Skeletal muscle tissue (tissue), 4 donors: ENCODE results near the gene YAP1. TPM values are rescaled to one million over a fixed set of nuclear protein-coding genes. Genes with fewer than 3 reads are reported as not detected.
"Not testable (repeated sequence)": the region's sequence is repeated elsewhere in the genome, so short reads cannot be mapped to it uniquely, and the experiment has no call there.

Experiments
- H3K27ac ChIP-seq: one replicate; pipeline ENCODE4 v1.7.0; 2013; ENCODE audit warnings: mild to moderate bottlenecking, low read depth, low read length, inconsistent platforms
- H3K27me3 ChIP-seq, 3 donors: one replicate each; pipeline ENCODE4 v1.7.0; 2013; ENCODE audit warnings: low read length in 3 of 3; ENCODE audit not compliant: control insufficient read depth in 3 of 3, insufficient read depth in 3 of 3
- H3K36me3 ChIP-seq, 3 donors: one replicate each; pipeline ENCODE4 v1.7.0; 2013; ENCODE audit warnings: low read length in 3 of 3; ENCODE audit not compliant: control insufficient read depth in 3 of 3, insufficient read depth in 3 of 3
- H3K4me1 ChIP-seq, 3 donors: one replicate each; pipeline ENCODE4 v1.7.0; 2013; ENCODE audit warnings: low read length in 3 of 3, mild to moderate bottlenecking in 3 of 3; ENCODE audit not compliant: control insufficient read depth in 3 of 3, insufficient read depth in 3 of 3
- H3K4me3 ChIP-seq, 3 donors: one replicate each; pipeline ENCODE4 v1.7.0; 2013; ENCODE audit warnings: low read length in 3 of 3
- H3K9ac ChIP-seq, 3 donors: one replicate each; pipeline ENCODE4 v1.7.0; 2013; ENCODE audit warnings: low read length in 3 of 3, mild to moderate bottlenecking in 3 of 3, moderate library complexity in 2 of 3, low read depth in 1 of 3
- H3K9me3 ChIP-seq, 3 donors: one replicate each; pipeline ENCODE4 v1.7.0; 2013; ENCODE audit warnings: low read length in 3 of 3; ENCODE audit not compliant: control insufficient read depth in 3 of 3
- total RNA-seq: library from RNA; depleted of rRNA; stranded (reverse); fragments of >200 nt; gene quantifications from one replicate; pipeline ENCODE4 v1.2.3, GENCODE V29; 2014
- donor health status: Osteomylitis.

YAP1 gene
- total RNA-seq, 1 donor from 2014 or later, result 49.6 TPM

DNA sequence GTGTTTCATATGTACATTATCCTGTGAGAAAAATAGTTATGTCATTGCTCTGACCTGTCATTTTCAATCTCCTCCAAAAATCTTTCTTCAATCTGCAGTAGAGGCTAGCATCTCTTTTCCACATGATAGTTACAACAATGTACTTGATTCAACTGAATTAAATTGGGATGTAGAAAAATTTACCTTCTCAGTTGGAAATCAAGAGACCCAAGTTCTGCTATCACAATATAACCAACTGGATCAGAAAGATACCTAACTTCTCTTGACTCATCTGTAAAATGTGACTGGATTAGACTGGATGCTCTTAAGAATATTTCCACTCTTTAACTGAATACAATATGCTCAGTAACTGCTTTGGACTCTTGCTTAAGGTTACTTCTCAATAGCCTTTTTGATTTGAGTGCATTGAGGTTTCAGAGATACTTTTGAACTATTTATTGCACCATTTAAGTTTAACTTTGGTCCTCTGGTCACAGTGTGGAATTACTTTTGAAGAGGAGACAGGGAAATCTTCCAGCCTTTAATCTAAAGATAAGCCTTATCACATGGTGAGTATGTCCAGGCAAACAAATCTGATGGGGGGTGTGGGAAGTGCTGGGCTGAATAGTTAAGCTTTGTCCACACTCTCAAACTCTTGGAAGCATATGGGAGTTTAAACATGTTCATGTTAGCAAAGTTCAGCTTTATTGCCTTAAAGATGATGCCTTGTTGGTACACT is 82.3 kb downstream of the YAP1 start:
- Histone ChIP-seq H3K9me3 (no peaks in the 10 kb centered on the region), H3K4me3 (no peak overlapping the region), H3K27me3 (no peaks in the 10 kb centered on the region), H3K4me1 (peaks cover 0 to 15% (median 3%) of the 10 kb centered on the region in 3 donors), H3K9ac (no peak overlapping the region), H3K27ac (no peak overlapping the region), H3K36me3 (no peaks in the 10 kb centered on the region)

DNA sequence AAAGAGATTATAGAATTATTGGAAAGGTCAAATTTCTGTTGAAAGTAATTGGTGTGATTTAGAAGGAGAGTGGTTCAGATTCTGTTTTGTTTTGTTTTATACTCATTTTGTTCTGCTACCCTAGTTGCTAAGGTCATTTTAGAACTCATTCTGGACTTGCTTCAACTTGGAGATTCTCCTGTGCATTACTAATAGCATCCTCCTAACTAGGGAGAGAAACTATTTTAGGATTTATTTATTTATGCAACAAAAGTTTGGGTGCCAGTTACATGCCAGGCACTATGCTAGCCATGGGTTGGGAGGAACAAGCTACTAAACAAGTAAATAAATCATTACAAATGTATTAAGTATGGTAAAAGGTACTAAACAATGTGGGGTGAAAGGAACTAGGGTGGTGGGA is 84.0 kb downstream of the YAP1 start:
- no peak overlapping the region for H3K9ac ChIP-seq
- H3K4me1 ChIP-seq, result peaks cover 0 to 4% (median 3%) of the 10 kb centered on the region in 3 donors
- no peaks in the 10 kb centered on the region for H3K36me3 ChIP-seq
- H3K27ac ChIP-seq, result no peak overlapping the region
- no peaks in the 10 kb centered on the region for H3K27me3 ChIP-seq
- H3K4me3 ChIP-seq, result no peak overlapping the region
- H3K9me3 ChIP-seq, result no peaks in the 10 kb centered on the region

- Histone ChIP-seq H3K27me3 (no peaks in the 10 kb centered on the region), H3K4me3 (no peak overlapping the region), H3K27ac (no peak overlapping the region), H3K9ac (no peak overlapping the region), H3K9me3 (no peaks in the 10 kb centered on the region), H3K4me1 (peaks cover 0 to 4% (median 3%) of the 10 kb centered on the region in 3 donors), H3K36me3 (no peaks in the 10 kb centered on the region)
Measured at GRCh38 chr11:102194990-102195389, 84.7 kb downstream of the YAP1 start.

GRCh38 chr11:102196351-102196750 is 86.1 kb downstream of the YAP1 start:
- Histone ChIP-seq H3K27me3 (no peaks in the 10 kb centered on the region), H3K36me3 (no peaks in the 10 kb centered on the region), H3K9me3 (no peaks in the 10 kb centered on the region), H3K4me3 (no peak overlapping the region), H3K4me1 (peaks cover 0 to 4% (median 0%) of the 10 kb centered on the region in 3 donors), H3K9ac (no peak overlapping the region), H3K27ac (no peak overlapping the region)

- no peak overlapping the region for H3K27ac ChIP-seq
Measured at GRCh38 chr11:102196816-102197215, 86.6 kb downstream of the YAP1 start.

GRCh38 chr11:102197670-102198139 is 87.5 kb downstream of the YAP1 start:
- no peaks in the 10 kb centered on the region for H3K9me3 ChIP-seq

More at GRCh38 chr11:102196816-102197215, 86.6 kb downstream of the YAP1 start:
- H3K4me3 ChIP-seq, result no peak overlapping the region
- H3K4me1 ChIP-seq, result peaks cover 0 to 4% (median 0%) of the 10 kb centered on the region in 3 donors
- no peak overlapping the region for H3K9ac ChIP-seq
- no peaks in the 10 kb centered on the region for H3K36me3 ChIP-seq
- no peaks in the 10 kb centered on the region for H3K27me3 ChIP-seq
- H3K9me3 ChIP-seq, result no peaks in the 10 kb centered on the region

GRCh38 chr11:102199673-102200072 is 89.4 kb downstream of the YAP1 start:
- Histone ChIP-seq H3K9ac (no peak overlapping the region), H3K4me3 (no peak overlapping the region), H3K9me3 (no peaks in the 10 kb centered on the region), H3K36me3 (no peaks in the 10 kb centered on the region), H3K27me3 (no peaks in the 10 kb centered on the region), H3K4me1 (no peaks in the 10 kb centered on the region), H3K27ac (no peak overlapping the region)

More at GRCh38 chr11:102197670-102198139, 87.5 kb downstream of the YAP1 start:
- Histone ChIP-seq H3K27ac (no peak overlapping the region), H3K4me3 (no peak overlapping the region), H3K27me3 (no peaks in the 10 kb centered on the region), H3K4me1 (peaks cover 0 to 4% (median 0%) of the 10 kb centered on the region in 3 donors), H3K36me3 (no peaks in the 10 kb centered on the region), H3K9ac (no peak overlapping the region)

GRCh38 chr11:102200325-102200724 is 90.1 kb downstream of the YAP1 start:
- H3K9me3 ChIP-seq, H3K9ac ChIP-seq, H3K4me1 ChIP-seq, H3K4me3 ChIP-seq, H3K36me3 ChIP-seq, H3K27ac ChIP-seq, H3K27me3 ChIP-seq: not testable (repeated sequence)

- Histone ChIP-seq H3K27me3 (no peaks in the 10 kb centered on the region), H3K4me3 (no peak overlapping the region), H3K27ac (no peak overlapping the region), H3K9ac (no peak overlapping the region), H3K36me3 (peaks cover 2 to 6% (median 4%) of the 10 kb centered on the region in 3 donors), H3K9me3 (no peaks in the 10 kb centered on the region), H3K4me1 (no peaks in the 10 kb centered on the region)
Measured at GRCh38 chr11:102201776-102202175, 91.5 kb downstream of the YAP1 start.

GRCh38 chr11:102202972-102203371 is 92.7 kb downstream of the YAP1 start:
- no peak overlapping the region for H3K27ac ChIP-seq
- H3K9ac ChIP-seq, result no peak overlapping the region
- H3K27me3 ChIP-seq, result no peaks in the 10 kb centered on the region
- peaks cover 2 to 10% (median 4%) of the 10 kb centered on the region in 3 donors for H3K36me3 ChIP-seq
- H3K4me1 ChIP-seq, result no peaks in the 10 kb centered on the region
- no peak overlapping the region for H3K4me3 ChIP-seq
- no peaks in the 10 kb centered on the region for H3K9me3 ChIP-seq
